CD4-positive, alpha-beta T cell (primary cell): ENCODE measurements around the gene NAA15. TPM values are rescaled to one million over a fixed set of nuclear protein-coding genes. Genes with fewer than 3 reads are reported as not detected.

Experiments
- ATAC-seq: fragments of 200-7000 bp; cut with Tn5 transposase; one replicate; pipeline ENCODE4 v1.10.0; 2022; ENCODE audit warnings: mild to moderate bottlenecking; ENCODE audit not compliant: poor library complexity
- CTCF ChIA-PET: fragments of 350-600 bp; sonication (Branson Sonifier 250); formaldehyde crosslinking; loops from one replicate; lab custom pipeline; 2021; ENCODE audit warnings: antibody characterized with exemption, inconsistent platforms; lab: Charles Lee
- POLR2A ChIA-PET: fragments of 350-600 bp; sonication (Branson Sonifier 250); formaldehyde crosslinking; loops from one replicate; lab custom pipeline; 2021; ENCODE audit warnings: antibody characterized with exemption, inconsistent platforms; lab: Charles Lee
- DNase-seq, 14 experiments: peaks; one replicate each; pipeline ENCODE4 v3.0.0-alpha.2; 2013 to 2020; ENCODE audit warnings: mixed read lengths in 2 of 14
- H3K27ac ChIP-seq, 2 donors: one replicate each; pipeline versions ENCODE4 v1.5.1 to v1.7.0; 2013; ENCODE audit warnings: low read length in 2 of 2, low read depth in 1 of 2, mild to moderate bottlenecking in 1 of 2
- H3K27me3 ChIP-seq, 2 experiments: 1 replicate in 1 of 2; 2 replicates in 1 of 2; pipeline versions ENCODE4 v1.6.1 to v1.7.0; 2013; ENCODE audit warnings: low read length in 2 of 2, control low read depth in 1 of 2, mild to moderate bottlenecking in 1 of 2, moderate library complexity in 1 of 2; ENCODE audit not compliant: insufficient read depth in 2 of 2, control insufficient read depth in 1 of 2
- H3K36me3 ChIP-seq: one replicate; pipeline ENCODE4 v1.6.1; 2013; ENCODE audit warnings: low read length, control low read depth; ENCODE audit not compliant: insufficient read depth
- H3K4me1 ChIP-seq: one replicate; pipeline ENCODE4 v1.6.1; 2013; ENCODE audit warnings: low read length, control low read depth; ENCODE audit not compliant: insufficient read depth
- H3K4me3 ChIP-seq: one replicate; pipeline ENCODE4 v1.5.1; 2013; ENCODE audit warnings: mild to moderate bottlenecking, low read length, moderate library complexity
- H3K9me3 ChIP-seq, 2 experiments: 1 replicate in 1 of 2; 2 replicates in 1 of 2; pipeline versions ENCODE4 v1.6.1 to v1.7.0; 2013; ENCODE audit warnings: low read length in 2 of 2, mild to moderate bottlenecking in 2 of 2, control low read depth in 1 of 2, moderate library complexity in 1 of 2; ENCODE audit not compliant: control insufficient read depth in 1 of 2, insufficient read depth in 1 of 2
- H3K27ac Mint-ChIP-seq: one replicate; pipeline ENCODE4 v1.8.0; 2020; ENCODE audit warnings: mixed read lengths
- H3K27me3 Mint-ChIP-seq: one replicate; pipeline ENCODE4 v1.8.0; 2021; ENCODE audit warnings: mixed read lengths
- H3K36me3 Mint-ChIP-seq: one replicate; pipeline ENCODE4 v1.8.0; 2021; ENCODE audit warnings: low read depth, mixed read lengths
- H3K4me1 Mint-ChIP-seq: one replicate; pipeline ENCODE4 v1.8.0; 2021; ENCODE audit warnings: low read depth, mixed read lengths
- H3K4me3 Mint-ChIP-seq: one replicate; pipeline ENCODE4 v1.8.0; 2020; ENCODE audit warnings: mild to moderate bottlenecking, mixed read lengths
- H3K9me3 Mint-ChIP-seq: one replicate; pipeline ENCODE4 v1.8.0; 2020; ENCODE audit warnings: mixed read lengths
- intact Hi-C, 2 experiments: fragments of 100-400 bp; cut with DNase I in 1 of 2; cut with micrococcal nuclease in 1 of 2; formaldehyde crosslinking; loops; one replicate each; pipeline versions ENCODE4 v1.15.1 to v1.9.0; 2023 to 2025; cut with DNase I, micrococcal nuclease
- total RNA-seq, 174 experiments: library from RNA in 2 of 174; stranded (reverse) in 2 of 174; gene quantifications; one replicate each; pipeline ENCODE4 v1.2.3 and lab custom pipeline; 2021 to 2026
- TF ChIP-seq, protein P1 (sequence below): fragments of 200-600 bp; IDR thresholded peaks from one replicate; pipeline ENCODE4 v1.8.0; 2022; ENCODE audit warnings: antibody characterized with exemption, mild to moderate bottlenecking

The NAA15 gene
- total RNA-seq, 2 experiments from 2014 or later, result 54.2 to 57.1 TPM

DNA sequence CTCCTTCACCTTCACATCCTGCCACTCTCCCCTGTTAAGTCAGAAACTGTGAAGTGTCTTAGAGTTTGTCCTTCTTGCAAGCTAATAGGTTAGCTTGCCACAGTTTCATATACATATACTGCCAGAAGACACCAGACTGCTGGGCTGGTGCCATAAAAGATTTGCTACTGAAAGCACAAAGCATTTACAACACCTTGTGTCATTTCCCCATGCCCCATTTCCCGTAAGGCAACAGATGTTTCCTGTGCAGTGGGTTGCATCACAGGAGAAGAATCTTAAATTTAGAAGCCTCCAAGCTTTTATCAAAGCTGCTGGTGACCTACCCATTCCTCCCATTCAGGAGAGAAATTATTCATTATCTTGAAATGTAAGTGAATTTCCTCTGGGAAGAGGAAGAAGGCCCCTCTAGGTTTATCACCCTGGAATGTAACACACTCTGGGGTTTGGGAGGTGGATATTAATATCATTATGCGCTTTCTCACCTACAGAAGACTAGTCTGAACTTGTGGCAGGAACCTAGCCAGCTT, 118.1 kb downstream of the NAA15 start:
- Histone ChIP-seq H3K27ac (no peak overlapping the region), H3K4me1 (peaks cover 5% of the 10 kb centered on the region), H3K4me3 (no peak overlapping the region), H3K36me3 (no peaks in the 10 kb centered on the region), H3K9me3 (peaks cover 3 to 13% of the 10 kb centered on the region in 2 experiments), H3K27me3 (no peaks in the 10 kb centered on the region)
- intact Hi-C loops, result loop anchor here (5.0 to 10.0 kb wide), 4 partner anchors 33 to 235 kb away; partner anchors contain the start of gene RAB33B (in 1 of the 2)
- ChIA-PET POLR2A (no interaction called here), CTCF (no interaction called here)
- DNase-seq (peak in 4 of 14 experiments; percentile 14 to 22 (median 20)), ATAC-seq (no peak)
- Mint-ChIP-seq H3K9me3 (peaks cover 4% of the 10 kb centered on the region), H3K27ac (no peak overlapping the region), H3K27me3 (no peaks in the 10 kb centered on the region), H3K4me1 (peaks cover 5% of the 10 kb centered on the region), H3K36me3 (peaks cover 51% of the 10 kb centered on the region), H3K4me3 (no peak overlapping the region)
- TF ChIP-seq, protein P1, sequence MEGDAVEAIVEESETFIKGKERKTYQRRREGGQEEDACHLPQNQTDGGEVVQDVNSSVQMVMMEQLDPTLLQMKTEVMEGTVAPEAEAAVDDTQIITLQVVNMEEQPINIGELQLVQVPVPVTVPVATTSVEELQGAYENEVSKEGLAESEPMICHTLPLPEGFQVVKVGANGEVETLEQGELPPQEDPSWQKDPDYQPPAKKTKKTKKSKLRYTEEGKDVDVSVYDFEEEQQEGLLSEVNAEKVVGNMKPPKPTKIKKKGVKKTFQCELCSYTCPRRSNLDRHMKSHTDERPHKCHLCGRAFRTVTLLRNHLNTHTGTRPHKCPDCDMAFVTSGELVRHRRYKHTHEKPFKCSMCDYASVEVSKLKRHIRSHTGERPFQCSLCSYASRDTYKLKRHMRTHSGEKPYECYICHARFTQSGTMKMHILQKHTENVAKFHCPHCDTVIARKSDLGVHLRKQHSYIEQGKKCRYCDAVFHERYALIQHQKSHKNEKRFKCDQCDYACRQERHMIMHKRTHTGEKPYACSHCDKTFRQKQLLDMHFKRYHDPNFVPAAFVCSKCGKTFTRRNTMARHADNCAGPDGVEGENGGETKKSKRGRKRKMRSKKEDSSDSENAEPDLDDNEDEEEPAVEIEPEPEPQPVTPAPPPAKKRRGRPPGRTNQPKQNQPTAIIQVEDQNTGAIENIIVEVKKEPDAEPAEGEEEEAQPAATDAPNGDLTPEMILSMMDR, result no peak

- Histone ChIP-seq H3K36me3 (no peaks in the 10 kb centered on the region), H3K9me3 (peaks cover 0 to 6% of the 10 kb centered on the region in 2 experiments), H3K27me3 (no peaks in the 10 kb centered on the region), H3K4me1 (peaks cover 5% of the 10 kb centered on the region), H3K27ac (no peak overlapping the region), H3K4me3 (no peak overlapping the region)
- H3K27me3 Mint-ChIP-seq, result no peaks in the 10 kb centered on the region
- no peaks in the 10 kb centered on the region for H3K9me3 Mint-ChIP-seq
- DNase-seq (no peak), ATAC-seq (no peak)
- TF ChIP-seq, protein P1, result no peak
- ChIA-PET POLR2A (no interaction called here), CTCF (no interaction called here)
- H3K36me3 Mint-ChIP-seq, result peaks cover 48% of the 10 kb centered on the region
- H3K4me3 Mint-ChIP-seq, result no peak overlapping the region
- intact Hi-C loops, result no loop called here
- peaks cover 5% of the 10 kb centered on the region for H3K4me1 Mint-ChIP-seq
- no peak overlapping the region for H3K27ac Mint-ChIP-seq
Observed at GRCh38 chr4:139420652-139421051, 119.3 kb downstream of the NAA15 start.

GRCh38 chr4:139436122-139436521, 134.8 kb downstream of the NAA15 start:
- intact Hi-C loops, result no loop called here
- TF ChIP-seq, protein P1, result no peak
- DNase-seq (no peak), ATAC-seq (no peak)
- H3K4me1 Mint-ChIP-seq, result no peaks in the 10 kb centered on the region
- H3K27me3 Mint-ChIP-seq, result no peaks in the 10 kb centered on the region
- Histone ChIP-seq H3K4me1 (no peaks in the 10 kb centered on the region), H3K27ac (no peak overlapping the region), H3K4me3 (no peak overlapping the region), H3K27me3 (no peaks in the 10 kb centered on the region), H3K36me3 (no peaks in the 10 kb centered on the region), H3K9me3 (peaks cover 14 to 21% of the 10 kb centered on the region in 2 experiments)
- POLR2A ChIA-PET, result no interaction called here
- H3K4me3 Mint-ChIP-seq, result no peak overlapping the region
- CTCF ChIA-PET, result interaction anchor here (0.6 kb wide), 1 partner anchor 215 kb away, joined by 3 read pairs; no protein-coding TSS in a partner anchor
- peaks cover 18% of the 10 kb centered on the region for H3K9me3 Mint-ChIP-seq
- peaks cover 80% of the 10 kb centered on the region for H3K36me3 Mint-ChIP-seq
- no peak overlapping the region for H3K27ac Mint-ChIP-seq
